HUDEP-2 (cell line): Measurements from ENCODE around the gene TAF11.
"Not testable (repeated sequence)": the region's sequence is repeated elsewhere in the genome, so short reads cannot be mapped to it uniquely, and the experiment has no call there.

Experiments
- DNase-seq, 76 experiments: peaks; one replicate each; lab custom pipeline; 2025; ENCODE audit not compliant: unreplicated experiment in 76 of 76; lab: John Stamatoyannopoulos, UW

TAF11 gene

GRCh38 chr6:34871853-34872252, 16.0 kb downstream of the TAF11 start:
- DNase-seq: no peak

- DNase-seq: peak in 7 of 76 experiments; percentile 20 to 32 (median 22)
These were observed 20.4 kb downstream of the TAF11 start for GRCh38 chr6:34867484-34867883.

- no peak for DNase-seq
These were observed 21.3 kb downstream of the TAF11 start for GRCh38 chr6:34866509-34866908.

GRCh38 chr6:34865107-34865506, 22.7 kb downstream of the TAF11 start:
- peak in 37 of 76 experiments; percentile 5 to 95 (median 76) for DNase-seq

GRCh38 chr6:34864007-34864406, 23.8 kb downstream of the TAF11 start:
- DNase-seq: no peak

GRCh38 chr6:34860776-34861175, 27.1 kb downstream of the TAF11 start:
- DNase-seq: no peak

- DNase-seq: no peak
These were observed 27.9 kb downstream of the TAF11 start for GRCh38 chr6:34859951-34860350.

- no peak for DNase-seq
These were observed 29.2 kb downstream of the TAF11 start for GRCh38 chr6:34858681-34859080.

- DNase-seq: no peak
These were observed 32.4 kb downstream of the TAF11 start for GRCh38 chr6:34855463-34855862.

- DNase-seq: no peak
These were observed 35.3 kb downstream of the TAF11 start for GRCh38 chr6:34852406-34853085.

- no peak for DNase-seq
These were observed 36.5 kb downstream of the TAF11 start for GRCh38 chr6:34851361-34851760.

- not testable (repeated sequence) for DNase-seq
These were observed 38.8 kb downstream of the TAF11 start for GRCh38 chr6:34849066-34849465.

GRCh38 chr6:34839666-34840352, 48.0 kb downstream of the TAF11 start:
- DNase-seq: peak in 4 of 76 experiments; percentile 21 to 27 (median 24)

- DNase-seq: no peak
These were observed 50.3 kb downstream of the TAF11 start for GRCh38 chr6:34837528-34837927.

- DNase-seq: no peak
These were observed 51.4 kb downstream of the TAF11 start for GRCh38 chr6:34836451-34836850.

- no peak for DNase-seq
These were observed 51.8 kb downstream of the TAF11 start for GRCh38 chr6:34836008-34836407.

- DNase-seq: peak in 3 of 76 experiments; percentile 9 to 24 (median 17)
These were observed 52.9 kb downstream of the TAF11 start for GRCh38 chr6:34834789-34835518.

GRCh38 chr6:34832942-34833341, 54.9 kb downstream of the TAF11 start:
- DNase-seq: no peak

- DNase-seq: no peak
These were observed 58.7 kb downstream of the TAF11 start for GRCh38 chr6:34829137-34829536.
